NCI-H1436 treated with DMSO at 0.1 percent for 48 hours (cell line): ENCODE data around the gene ECE1.
A peak's percentile ranks its signal among the peaks of the same experiment; 100 is the strongest.

ENCODE experiments used
- DNase-seq: peaks from one replicate; lab custom pipeline; 2025; lab: John Stamatoyannopoulos, UW

Gene ECE1

DNA sequence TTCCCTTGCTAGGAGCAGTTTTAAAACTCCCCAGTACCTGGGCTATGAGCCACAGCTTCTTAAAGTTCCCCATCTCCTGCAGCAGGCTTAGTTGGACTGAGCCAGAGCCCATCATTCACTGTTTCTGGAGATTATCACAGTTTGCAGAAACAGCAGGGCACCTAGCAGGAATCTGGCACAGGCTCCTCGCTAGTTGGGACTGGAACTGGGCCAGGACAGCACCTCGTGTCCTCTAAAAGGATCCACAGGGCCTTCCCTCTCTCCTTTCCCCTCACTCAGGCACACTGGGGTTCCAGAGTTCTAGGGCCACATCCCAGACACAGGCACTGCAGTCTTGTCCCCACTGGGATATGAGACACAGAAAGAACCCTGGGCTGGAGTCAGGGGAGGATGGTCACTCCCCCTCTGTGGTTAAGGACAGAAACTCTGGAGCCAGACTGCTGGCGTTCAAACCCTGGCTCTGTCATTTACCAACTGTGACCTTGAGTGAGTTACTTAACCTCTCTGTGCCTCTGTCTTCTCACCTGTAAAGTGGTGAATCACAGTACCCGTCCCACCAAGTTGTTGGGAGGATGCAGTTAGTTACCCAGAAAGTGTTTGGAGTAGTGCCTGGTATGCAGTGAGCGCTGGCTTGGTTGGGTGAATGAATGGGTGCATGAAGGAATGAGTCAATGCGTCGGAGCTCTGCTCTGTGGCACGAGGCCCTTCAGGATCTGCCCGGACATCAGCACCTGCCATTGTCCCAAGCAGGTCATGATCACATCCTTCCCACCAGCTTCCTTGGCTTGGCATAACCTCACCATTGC, 18.8 kb upstream of the ECE1 start:
- DNase-seq: no peak

- no peak for DNase-seq
These were observed 18.1 kb upstream of the ECE1 start for GRCh38 chr1:21308330-21308729.

DNA sequence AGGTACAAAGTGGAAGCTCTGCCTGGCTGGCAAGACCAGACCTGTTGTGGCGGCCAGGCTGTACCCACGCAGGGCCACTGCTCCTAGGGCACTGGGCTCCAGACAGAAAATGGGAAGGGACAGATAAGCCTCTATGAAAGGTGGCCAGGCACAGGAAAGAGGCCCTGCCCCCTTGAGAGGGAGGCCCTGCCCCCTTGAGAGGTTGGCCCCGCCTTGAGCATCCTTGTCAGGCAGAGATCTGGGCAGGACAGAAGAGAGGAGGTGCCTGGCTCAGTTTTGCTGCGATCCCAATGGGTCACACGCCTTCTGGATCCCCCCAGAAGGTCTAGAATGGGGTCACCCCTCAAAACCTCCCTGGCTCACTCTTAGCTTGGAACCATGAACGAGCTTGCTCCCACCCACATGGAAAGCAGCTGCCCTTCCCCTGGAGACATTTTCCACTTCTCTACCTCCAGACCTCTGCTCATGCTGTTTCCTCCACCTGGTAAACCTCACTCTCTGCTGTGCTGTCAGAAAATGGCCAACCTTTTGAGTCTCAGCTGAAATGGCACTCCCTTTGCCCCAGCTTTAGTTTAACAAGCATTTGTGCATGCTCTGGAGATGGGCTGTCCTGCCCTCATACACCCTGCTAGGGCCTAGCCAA, 17.5 kb upstream of the ECE1 start:
- no peak for DNase-seq

DNA sequence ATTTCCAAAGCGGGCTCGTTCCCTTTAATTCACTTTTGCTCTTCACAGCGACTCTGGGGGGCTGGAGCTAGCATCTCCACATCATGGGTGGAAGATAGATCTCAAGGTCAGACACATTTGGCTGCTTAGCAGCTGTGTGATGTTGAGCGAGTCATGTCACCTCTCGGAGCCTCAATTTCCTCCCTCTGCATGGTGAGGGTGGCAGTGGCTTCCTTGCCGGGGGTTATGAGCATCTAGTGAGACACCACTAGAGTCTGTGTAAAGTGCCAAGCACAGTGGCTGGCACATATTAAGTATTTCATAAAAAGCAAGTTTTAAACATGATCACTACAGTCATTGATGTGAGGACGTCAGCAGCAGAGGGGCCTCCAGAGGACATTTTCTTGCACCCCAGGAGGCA, 16.9 kb upstream of the ECE1 start:
- DNase-seq: no peak

- no peak for DNase-seq
These were observed 15.6 kb upstream of the ECE1 start for GRCh38 chr1:21305900-21306189.

DNA sequence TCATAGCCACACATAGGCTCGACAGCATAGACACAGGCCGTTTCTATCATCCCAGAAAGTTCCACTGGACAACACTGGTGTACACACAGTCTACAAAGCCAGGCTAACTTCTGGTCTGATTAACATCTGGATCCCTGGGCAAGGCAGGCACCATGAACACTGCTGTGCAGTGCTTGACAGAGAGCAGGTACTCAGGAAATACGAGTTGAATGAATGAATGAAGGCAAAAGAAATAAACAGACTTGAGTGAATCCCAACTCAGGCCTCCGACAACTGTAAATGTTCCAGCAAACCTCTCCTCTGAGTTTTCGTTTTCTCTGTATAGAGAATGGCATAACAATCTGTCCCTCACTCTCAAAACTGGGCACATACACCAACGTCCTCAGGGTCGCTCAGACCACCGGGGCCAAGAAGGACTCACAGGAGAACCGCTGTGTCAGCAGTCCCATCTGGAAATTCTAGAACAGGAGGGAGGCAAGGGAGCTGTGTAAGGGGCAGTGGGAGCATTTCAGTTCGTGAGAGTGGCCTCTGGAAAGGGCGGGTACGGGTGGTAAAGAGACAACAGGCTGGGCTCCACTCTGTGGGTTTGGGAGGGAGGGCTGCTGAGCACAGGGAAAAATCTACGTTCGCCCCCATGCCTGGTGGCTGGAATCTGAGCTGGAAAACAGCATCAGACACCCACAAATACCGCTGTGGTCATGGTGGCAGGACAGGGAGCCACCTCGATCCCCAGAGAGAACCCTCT, 15.1 kb upstream of the ECE1 start:
- DNase-seq: no peak

DNA sequence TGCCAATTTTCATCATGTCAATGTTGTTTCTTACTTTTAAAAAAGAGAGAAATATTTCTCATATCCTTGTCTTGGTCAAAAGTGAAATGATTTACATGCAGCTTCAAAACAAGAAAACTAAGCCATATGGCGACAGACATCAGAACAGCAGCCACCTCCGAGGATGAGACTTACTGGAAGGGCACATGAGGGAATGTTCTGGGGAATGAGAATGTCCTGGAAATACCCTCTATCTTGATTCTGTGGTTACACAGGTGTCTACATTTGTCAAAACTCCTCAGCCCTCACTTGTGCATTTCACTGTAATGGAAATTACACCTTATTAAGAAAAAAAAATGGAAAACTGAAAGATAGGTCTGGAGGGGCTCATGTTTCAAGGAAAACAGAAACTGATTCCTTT, 14.2 kb upstream of the ECE1 start:
- DNase-seq: no peak

DNA sequence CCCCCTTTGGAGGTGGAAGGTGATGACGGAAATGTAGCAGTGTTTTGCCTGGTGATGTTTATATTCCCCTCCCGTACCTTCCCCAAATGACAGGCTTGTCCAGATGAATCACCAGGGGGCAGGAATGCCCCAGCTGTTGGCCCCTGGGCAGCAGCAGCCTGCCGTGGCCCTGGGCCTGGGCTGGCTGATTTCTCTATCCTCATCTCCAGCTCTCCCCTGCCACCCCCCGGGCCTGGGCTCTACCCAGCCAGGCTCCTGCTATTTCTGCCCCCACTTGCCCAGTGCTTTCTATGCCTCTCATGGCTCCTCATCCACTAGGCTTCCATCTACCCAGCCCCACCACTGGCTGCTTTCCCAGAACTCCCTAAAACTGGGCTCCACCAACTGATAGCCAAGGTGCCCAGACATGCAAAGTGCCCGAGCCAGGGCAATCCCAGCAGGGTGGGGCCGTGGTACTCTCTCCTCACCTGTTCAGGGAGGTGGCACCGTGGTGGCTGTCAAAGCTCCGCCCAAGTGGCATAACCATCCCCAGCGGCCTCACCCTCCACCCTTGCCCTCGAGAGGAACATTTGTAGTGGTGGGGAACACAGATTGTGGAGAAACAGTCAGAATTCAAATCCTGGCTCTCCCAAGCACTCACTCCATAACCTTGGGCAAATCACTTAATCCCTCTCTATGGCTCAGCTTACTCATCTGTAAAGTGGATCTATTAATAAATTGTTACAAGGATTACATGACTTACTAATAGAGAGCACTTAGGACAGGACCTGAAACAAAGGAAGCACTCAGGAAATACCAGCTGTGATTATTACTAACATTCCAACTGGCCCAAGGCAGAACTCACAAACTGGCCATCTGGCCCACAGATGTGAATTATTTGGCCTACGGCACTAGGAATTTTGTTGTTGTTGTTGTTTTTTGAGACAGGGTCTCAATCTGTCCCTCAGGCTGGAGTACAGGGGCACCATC, 12.8 kb upstream of the ECE1 start:
- no peak for DNase-seq

GRCh38 chr1:21301794-21302440, 11.7 kb upstream of the ECE1 start:
- DNase-seq: no peak

DNA sequence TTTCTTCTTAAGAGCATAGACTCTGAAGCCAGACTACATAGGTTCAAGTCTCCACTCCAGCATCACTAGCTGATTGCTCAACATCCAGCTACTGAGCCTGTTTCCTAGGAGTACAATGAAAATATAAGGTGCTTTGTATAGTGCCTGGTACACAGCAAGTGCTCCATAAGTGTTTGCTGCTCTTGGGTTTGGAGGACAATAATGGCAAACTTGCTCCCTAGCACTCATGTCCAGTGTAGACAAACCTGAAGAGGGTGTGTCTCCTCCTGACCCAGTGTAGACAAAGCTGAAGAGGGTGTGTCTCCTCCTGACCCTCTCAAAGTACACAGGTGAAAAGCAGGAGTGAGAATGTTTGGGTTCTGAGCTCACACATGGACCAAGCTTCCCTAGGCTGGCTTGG, 10.5 kb upstream of the ECE1 start:
- DNase-seq: no peak

DNA sequence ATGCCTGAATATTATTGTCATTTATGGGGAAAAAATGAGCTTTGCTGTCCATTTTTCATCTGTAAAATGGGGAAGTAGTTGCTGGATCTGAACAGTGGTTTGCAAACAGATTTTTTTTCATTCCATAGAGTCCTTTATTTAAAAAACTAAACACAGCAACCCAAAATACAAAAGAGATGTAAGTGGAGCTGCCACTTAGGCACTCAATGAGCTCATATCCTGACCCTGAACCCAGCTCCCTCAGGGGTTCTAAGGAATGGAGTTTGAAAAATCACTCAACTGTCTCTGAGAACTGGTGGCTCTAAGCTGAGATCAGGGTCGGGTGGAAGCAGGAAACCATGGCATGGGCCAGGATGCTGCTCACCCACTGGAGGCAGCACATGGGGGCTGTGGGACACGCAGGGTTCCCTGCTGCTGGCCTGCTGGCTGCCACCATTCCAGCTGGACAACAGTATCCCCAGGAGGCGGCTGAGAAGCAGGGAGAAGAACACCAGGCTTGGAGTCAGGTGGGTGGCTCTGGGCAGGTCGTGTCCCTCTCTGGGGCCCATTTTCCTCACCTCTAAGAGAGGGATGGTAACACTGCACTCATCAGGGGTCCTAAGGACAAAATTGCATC, 9.6 kb upstream of the ECE1 start:
- DNase-seq: no peak

GRCh38 chr1:21298981-21299391, 8.7 kb upstream of the ECE1 start:
- DNase-seq: peak; percentile 17

DNA sequence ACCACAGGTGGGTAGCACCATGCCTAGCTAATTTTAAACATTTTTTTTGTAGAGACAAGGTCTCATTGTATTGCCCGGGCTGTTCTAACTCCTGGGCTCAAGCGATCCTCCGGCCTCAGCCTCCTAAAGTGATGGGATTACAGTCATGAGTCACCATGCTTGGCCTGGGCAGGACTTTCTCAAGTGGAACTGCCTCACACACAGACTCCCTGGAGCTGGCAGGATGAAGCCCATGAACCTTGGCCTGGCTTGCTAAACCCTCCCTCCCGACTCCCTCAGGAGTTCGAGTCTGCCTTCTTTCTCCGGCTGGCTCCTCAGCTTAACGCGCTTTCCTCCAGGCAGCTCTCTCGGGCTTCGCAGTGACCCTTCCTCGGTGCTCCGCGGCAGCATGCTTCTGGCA, 7.7 kb upstream of the ECE1 start:
- DNase-seq: no peak

DNA sequence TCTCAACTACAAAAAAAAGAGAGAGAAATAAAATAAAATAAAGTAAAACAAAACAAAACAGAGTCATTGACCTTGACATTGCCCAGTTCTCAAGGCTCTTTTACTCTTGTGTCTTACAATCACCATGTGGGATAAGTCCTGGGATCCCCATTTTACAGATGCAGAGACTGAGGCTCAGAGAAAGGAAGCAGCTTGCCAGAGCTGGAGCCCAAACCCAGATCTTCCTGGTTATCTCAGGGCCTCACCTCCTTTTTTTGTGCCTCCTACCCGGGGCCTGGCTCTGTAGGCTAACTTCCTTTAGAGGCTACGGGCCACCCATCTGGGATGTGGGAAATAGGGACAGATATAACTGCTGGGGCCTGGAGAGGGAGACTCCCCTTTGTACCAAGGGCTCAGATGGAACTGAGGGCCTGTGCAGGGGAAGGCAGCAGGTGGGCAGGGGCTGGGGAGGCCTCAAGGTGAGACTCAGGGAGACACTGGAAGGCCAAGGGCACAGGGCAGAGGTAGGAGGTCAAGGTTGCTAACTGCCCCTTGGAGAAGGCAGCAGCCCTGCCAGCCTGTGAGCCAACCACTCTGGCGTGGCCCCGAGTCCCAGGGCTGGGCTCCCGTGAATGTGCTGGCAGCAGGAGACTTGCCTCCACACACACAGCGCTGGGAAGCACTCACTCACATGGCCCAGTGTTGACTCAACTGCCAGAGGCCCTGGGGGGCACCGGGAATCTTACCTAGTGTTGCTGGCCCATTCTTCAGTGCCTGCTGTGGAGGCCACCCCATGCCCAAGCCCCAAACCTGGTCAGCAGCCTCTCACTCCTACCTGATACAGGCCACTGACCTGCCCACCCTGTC, 6.5 kb upstream of the ECE1 start:
- no peak for DNase-seq

DNA sequence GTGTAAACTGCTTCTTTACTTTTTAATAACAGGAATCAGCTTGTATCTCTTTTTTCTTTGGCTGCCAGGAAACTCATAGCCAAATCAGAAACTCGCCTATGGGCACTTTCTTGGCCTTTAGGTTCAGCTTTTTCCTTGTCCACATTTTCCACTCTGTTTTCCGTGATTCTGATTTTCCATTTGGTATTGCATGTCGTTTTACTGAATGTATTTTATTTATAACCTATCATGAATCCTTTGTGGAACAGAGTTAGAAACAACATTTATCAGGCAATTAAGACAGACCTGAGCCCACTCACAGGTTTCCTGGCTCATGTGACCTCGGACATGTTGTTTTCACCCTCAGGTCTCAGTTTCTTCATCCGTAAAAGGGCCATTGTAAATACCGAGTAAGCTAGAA, 5.3 kb upstream of the ECE1 start:
- no peak for DNase-seq

DNA sequence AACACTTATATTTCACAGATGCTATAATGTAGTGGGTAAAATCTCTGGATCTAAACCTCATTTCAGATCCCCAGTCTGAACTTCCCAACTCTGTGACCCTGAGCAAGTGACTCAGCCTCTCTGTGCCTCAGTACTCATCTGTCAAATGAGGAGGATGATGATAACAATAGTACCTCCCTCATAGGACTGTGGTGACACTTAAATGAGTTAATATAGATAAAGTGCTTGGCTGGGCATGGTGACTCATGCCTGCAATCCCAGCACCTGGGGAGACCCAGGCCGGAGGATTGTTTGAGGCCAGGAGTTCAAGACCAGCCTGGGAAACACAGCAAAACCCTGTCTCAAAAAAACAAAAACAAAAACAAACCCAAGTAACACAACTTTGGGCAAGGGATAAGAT, 4.7 kb upstream of the ECE1 start:
- no peak for DNase-seq

- no peak for DNase-seq
These were observed 4.2 kb upstream of the ECE1 start for GRCh38 chr1:21294266-21294989.

- no peak for DNase-seq
These were observed 3.4 kb upstream of the ECE1 start for GRCh38 chr1:21293537-21294265.

DNA sequence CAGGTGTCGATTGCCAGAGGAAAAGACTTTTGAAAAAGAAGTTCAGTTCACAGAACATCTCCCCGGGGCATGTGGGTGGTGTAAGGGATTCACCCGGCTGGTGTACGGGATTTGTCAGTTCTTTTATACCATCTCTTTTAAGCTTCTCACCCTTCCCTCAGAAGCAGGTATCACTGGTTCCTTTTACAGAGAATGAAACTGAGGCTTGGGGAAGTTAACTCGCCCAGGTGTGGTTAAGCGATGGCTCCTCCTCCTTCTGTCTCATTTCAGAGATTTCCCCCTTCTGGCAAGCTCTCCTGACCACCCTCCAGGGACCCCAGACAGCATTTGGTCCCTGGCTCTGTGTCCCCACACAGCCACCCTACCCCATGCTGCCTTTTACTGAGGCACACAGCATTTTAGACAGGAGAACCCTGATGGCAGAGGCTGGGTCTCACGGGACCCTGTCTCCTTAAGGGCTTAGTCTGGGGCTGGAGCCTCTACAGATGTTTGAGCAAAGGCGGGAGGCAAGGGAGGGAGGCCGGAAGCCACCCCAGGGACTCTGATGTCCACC, 2.8 kb upstream of the ECE1 start:
- DNase-seq: no peak
